Lung (tissue), 12 donors: Measurements from ENCODE around the gene EVX1. TPM values are rescaled to one million over a fixed set of nuclear protein-coding genes. Genes with fewer than 3 reads are reported as not detected.

Experiments
- ATAC-seq: fragments of 200-7000 bp; cut with Tn5 transposase; one replicate; pipeline ENCODE4 v1.9.1; 2020; ENCODE audit warnings: moderate number of reproducible peaks; ENCODE audit not compliant: insufficient read depth, low FRiP score
- DNase-seq, 3 donors: peaks; one replicate each; pipeline ENCODE4 v3.0.0-alpha.2; 2013 to 2017
- H3K27ac ChIP-seq, 2 donors: one replicate each; pipeline ENCODE4 v1.5.1; 2013; ENCODE audit warnings: mild to moderate bottlenecking in 2 of 2, moderate library complexity in 2 of 2, control low read depth in 1 of 2, inconsistent platforms in 1 of 2, low read depth in 1 of 2, low read length in 1 of 2
- H3K27me3 ChIP-seq, 3 donors: one replicate each; pipeline ENCODE4 v1.5.1; 2013; ENCODE audit warnings: low read length in 2 of 3; ENCODE audit not compliant: control insufficient read depth in 3 of 3, insufficient read depth in 3 of 3
- H3K36me3 ChIP-seq, 4 donors: one replicate each; pipeline ENCODE4 v1.5.1; 2013; ENCODE audit warnings: low read length in 4 of 4, mild to moderate bottlenecking in 1 of 4, moderate library complexity in 1 of 4; ENCODE audit not compliant: control insufficient read depth in 4 of 4, insufficient read depth in 4 of 4
- H3K4me1 ChIP-seq, 5 donors: one replicate each; pipeline ENCODE4 v1.5.1; 2013; ENCODE audit warnings: low read length in 5 of 5, mild to moderate bottlenecking in 2 of 5, moderate library complexity in 1 of 5; ENCODE audit not compliant: control insufficient read depth in 5 of 5, insufficient read depth in 5 of 5
- H3K4me3 ChIP-seq: one replicate; pipeline ENCODE4 v1.5.1; 2013; ENCODE audit warnings: mild to moderate bottlenecking, control low read depth, moderate library complexity
- H3K9ac ChIP-seq, 2 donors: one replicate each; pipeline ENCODE4 v1.5.1; 2013; ENCODE audit warnings: low read length in 2 of 2, control low read depth in 1 of 2; ENCODE audit not compliant: insufficient read depth in 1 of 2
- H3K9me3 ChIP-seq, 4 donors: one replicate each; pipeline ENCODE4 v1.5.1; 2013; ENCODE audit warnings: low read length in 3 of 4, mild to moderate bottlenecking in 1 of 4, moderate library complexity in 1 of 4; ENCODE audit not compliant: control insufficient read depth in 4 of 4, insufficient read depth in 3 of 4
- WGBS, 2 donors: extraction: QIAGEN DNeasy Blood & Tissue Kit; methylation state at CpG; one replicate each; pipeline ENCODE4 v1.1.7; 2013; 5-methylcytosine and 5-hydroxymethylcytosine counted together
- polyA plus RNA-seq, 2 donors: library from polyadenylated mRNA; stranded (reverse); fragments of 200-250 nt; gene quantifications; one replicate each; pipeline ENCODE4 v1.2.1, GENCODE V29; 2013
- total RNA-seq, 2 donors: library from RNA; depleted of rRNA in 1 of 2; stranded (reverse); fragments of >200 nt in 1 of 2; gene quantifications; one replicate each; pipeline ENCODE4 v1.2.1, GENCODE V29; 2014 to 2021
- TF ChIP-seq, protein P1 (sequence below): IDR thresholded peaks from 2 replicates; pipeline ENCODE4 v1.5.1; 2012; ENCODE audit warnings: mild to moderate bottlenecking; ENCODE audit errors: control extremely low read depth, extremely low read depth
- donor health status: control.
- donor health status: control.
- donor health status: Bipolar disorder and iron deficiency.
- donor health status: healthy.
- donor health status: DM: yes; HTN: yes; CAD: no.

Gene EVX1
- total and polyA plus RNA-seq, 4 donors: not detected

DNA sequence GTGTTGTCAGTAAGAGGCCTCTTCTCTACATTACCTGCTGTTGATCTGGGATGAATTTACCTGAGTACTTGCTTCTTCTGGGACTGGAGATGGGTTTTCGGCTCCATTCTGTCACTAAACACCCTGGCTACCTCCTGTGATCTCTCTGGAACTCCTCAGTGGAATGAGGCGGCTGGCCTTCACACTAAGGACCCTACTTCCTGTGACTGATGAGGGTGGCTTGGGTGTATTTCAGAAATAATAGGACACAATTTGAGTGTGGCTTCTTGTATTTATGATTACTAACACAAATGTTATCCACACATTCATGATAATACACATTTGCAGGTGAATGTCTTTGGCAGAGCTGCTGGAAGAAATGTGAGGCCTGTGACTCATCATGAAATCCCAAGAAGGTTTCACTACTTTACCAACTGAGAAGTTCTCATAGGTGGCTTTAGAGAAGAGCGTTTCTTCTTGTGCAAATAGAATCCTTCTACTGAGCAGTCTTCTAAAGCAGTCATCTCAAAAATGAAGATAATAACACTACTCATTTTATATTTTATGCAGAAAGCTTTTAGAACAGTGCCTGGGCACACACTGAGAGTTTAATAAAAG is 21.3 kb upstream of the EVX1 start:
- H3K4me3 ChIP-seq: no peak overlapping the region
- ATAC-seq (no peak), DNase-seq (no peak)
- 93 to 96% methylated on average over 3 of the region's 3 CpGs for WGBS, 2 donors
- no peak overlapping the region for H3K27ac ChIP-seq
- no peaks in the 10 kb centered on the region for H3K36me3 ChIP-seq
- no peaks in the 10 kb centered on the region for H3K9me3 ChIP-seq
- H3K4me1 ChIP-seq: peaks cover 0 to 8% (median 0%) of the 10 kb centered on the region in 5 donors
- TF ChIP-seq, protein P1, sequence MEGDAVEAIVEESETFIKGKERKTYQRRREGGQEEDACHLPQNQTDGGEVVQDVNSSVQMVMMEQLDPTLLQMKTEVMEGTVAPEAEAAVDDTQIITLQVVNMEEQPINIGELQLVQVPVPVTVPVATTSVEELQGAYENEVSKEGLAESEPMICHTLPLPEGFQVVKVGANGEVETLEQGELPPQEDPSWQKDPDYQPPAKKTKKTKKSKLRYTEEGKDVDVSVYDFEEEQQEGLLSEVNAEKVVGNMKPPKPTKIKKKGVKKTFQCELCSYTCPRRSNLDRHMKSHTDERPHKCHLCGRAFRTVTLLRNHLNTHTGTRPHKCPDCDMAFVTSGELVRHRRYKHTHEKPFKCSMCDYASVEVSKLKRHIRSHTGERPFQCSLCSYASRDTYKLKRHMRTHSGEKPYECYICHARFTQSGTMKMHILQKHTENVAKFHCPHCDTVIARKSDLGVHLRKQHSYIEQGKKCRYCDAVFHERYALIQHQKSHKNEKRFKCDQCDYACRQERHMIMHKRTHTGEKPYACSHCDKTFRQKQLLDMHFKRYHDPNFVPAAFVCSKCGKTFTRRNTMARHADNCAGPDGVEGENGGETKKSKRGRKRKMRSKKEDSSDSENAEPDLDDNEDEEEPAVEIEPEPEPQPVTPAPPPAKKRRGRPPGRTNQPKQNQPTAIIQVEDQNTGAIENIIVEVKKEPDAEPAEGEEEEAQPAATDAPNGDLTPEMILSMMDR: no peak
- peaks cover 10 to 96% (median 81%) of the 10 kb centered on the region in 3 donors for H3K27me3 ChIP-seq
- H3K9ac ChIP-seq: no peak overlapping the region

DNA sequence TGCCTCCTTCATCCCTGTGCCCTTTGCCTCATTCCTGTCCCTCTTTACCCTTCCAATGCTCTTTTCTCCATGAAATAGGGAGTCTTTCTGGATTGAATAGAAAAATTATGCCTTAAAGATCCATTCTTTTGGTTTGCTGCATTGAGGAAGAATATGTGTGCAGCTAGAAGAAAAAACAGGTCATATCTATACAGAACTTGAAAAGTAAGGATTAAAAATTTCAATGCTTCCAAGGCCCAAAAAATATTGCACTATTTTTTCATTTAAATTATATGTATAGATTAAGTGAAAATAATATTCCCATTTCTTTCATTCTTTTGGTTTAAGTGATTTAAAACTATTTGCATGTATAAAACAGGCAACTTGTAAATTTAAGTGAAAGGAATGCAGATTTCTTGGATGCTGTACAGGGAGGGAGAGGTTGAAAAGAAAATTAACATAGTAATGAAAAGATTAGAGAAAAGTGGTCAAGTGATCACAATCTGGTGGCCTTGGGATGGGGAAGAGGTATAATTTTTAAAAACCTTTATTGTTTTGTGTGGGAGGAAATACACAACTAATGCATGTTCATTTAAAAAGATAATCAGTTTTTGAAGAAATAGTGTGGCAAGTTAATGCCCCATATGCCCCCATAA is 18.5 kb upstream of the EVX1 start:
- TF ChIP-seq, protein P1: no peak
- peaks cover 0 to 8% (median 0%) of the 10 kb centered on the region in 5 donors for H3K4me1 ChIP-seq
- H3K36me3 ChIP-seq: no peaks in the 10 kb centered on the region
- no peak overlapping the region for H3K9ac ChIP-seq
- ATAC-seq: no peak
- no peak overlapping the region for H3K27ac ChIP-seq
- peaks cover 14 to 98% (median 84%) of the 10 kb centered on the region in 3 donors for H3K27me3 ChIP-seq
- no peak overlapping the region for H3K4me3 ChIP-seq
- no peak for DNase-seq
- H3K9me3 ChIP-seq: no peaks in the 10 kb centered on the region

DNA sequence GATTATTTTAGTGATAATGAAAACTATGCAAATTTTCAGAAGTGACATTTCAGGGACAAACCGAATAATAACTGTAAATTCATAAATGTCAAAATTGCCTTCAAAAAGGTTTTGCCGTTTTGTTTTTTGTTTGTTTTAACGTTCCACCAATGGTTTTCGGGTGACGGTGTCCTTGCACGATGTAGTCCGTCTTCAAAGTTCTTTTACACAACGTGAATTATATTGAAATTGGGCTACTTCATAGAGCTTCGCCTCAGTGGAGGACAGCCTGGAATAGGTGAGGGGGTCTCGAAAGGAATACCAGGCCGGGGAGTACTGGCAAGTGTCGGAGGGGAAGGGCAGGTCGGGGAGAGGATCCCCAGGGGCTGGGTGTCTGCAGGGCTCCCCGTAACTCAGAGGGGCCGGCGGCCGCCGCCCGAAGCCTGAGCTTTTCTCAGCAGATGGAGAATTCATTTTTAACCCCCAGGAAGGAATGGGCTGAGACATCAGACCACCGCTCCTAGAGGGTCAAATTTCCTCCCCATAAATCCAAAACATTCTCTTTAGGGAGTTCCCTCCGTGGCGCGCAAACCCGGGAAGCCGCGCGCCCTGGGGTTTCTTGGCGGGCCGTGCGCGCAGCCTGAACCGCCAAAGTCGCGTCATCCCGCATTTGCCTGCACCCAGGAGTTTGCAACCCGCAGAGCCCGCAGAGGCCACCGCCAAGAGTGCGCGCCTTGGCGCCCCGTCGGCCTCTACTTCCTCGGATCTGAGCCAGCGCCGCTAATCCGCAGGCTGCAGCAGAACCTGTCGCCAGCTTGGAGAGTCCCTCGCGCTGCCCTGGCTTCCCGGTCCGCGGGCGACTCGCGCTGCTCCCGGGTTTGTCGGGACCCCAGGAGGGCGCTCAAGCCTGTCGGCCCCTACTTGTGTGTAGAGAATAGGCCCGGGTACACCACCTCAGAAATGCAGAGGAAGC is 17.3 kb upstream of the EVX1 start:
- TF ChIP-seq, protein P1: no peak
- H3K27ac ChIP-seq: no peak overlapping the region
- peaks cover 9 to 98% (median 78%) of the 10 kb centered on the region in 3 donors for H3K27me3 ChIP-seq
- no peaks in the 10 kb centered on the region for H3K36me3 ChIP-seq
- no peak overlapping the region for H3K4me3 ChIP-seq
- 5 to 10% methylated on average over 61 of the region's 61 CpGs for WGBS, 2 donors
- no peak for ATAC-seq
- no peak overlapping the region for H3K9ac ChIP-seq
- H3K4me1 ChIP-seq: peaks cover 0 to 8% (median 0%) of the 10 kb centered on the region in 5 donors
- peak in 1 of 3 donors; percentile 32 for DNase-seq
- no peaks in the 10 kb centered on the region for H3K9me3 ChIP-seq
